HG03432 (cell line): ENCODE data around the gene RABGAP1L.
"Not testable (repeated sequence)": the region's sequence is repeated elsewhere in the genome, so short reads cannot be mapped to it uniquely, and the experiment has no call there.

ENCODE experiments used
- ATAC-seq: cut with Tn5 transposase; IDR thresholded peaks from one replicate; pipeline ENCODE4 v1.9.1; 2021; ENCODE audit warnings: mild to moderate bottlenecking, moderate library complexity; ENCODE audit not compliant: unreplicated experiment

The RABGAP1L gene

GRCh38 chr1:174693539-174693938 lies 534.2 kb downstream of the RABGAP1L start:
- not testable (repeated sequence) for ATAC-seq

- ATAC-seq: no peak
Observed at GRCh38 chr1:174696026-174696821, 536.9 kb downstream of the RABGAP1L start.

- ATAC-seq: no peak
Observed at GRCh38 chr1:174700314-174700713, 541.0 kb downstream of the RABGAP1L start.

- ATAC-seq: no peak
Observed at GRCh38 chr1:174700775-174701174, 541.5 kb downstream of the RABGAP1L start.

GRCh38 chr1:174701565-174701964 lies 542.2 kb downstream of the RABGAP1L start:
- no peak for ATAC-seq

GRCh38 chr1:174702011-174702410 lies 542.7 kb downstream of the RABGAP1L start:
- no peak for ATAC-seq

- ATAC-seq: no peak
Observed at GRCh38 chr1:174703309-174703708, 544.0 kb downstream of the RABGAP1L start.

GRCh38 chr1:174704300-174704699 lies 545.0 kb downstream of the RABGAP1L start:
- ATAC-seq: no peak

- ATAC-seq: no peak
Observed at GRCh38 chr1:174710868-174711845, 551.8 kb downstream of the RABGAP1L start.

- ATAC-seq: not testable (repeated sequence)
Observed at GRCh38 chr1:174711848-174712247, 552.5 kb downstream of the RABGAP1L start.

GRCh38 chr1:174712541-174712940 lies 553.2 kb downstream of the RABGAP1L start:
- no peak for ATAC-seq

- ATAC-seq: no peak
Observed at GRCh38 chr1:174713796-174714195, 554.5 kb downstream of the RABGAP1L start.

- no peak for ATAC-seq
Observed at GRCh38 chr1:174719194-174719593, 559.9 kb downstream of the RABGAP1L start.

GRCh38 chr1:174720618-174721017 lies 561.3 kb downstream of the RABGAP1L start:
- ATAC-seq: no peak

GRCh38 chr1:174721246-174721645 lies 561.9 kb downstream of the RABGAP1L start:
- no peak for ATAC-seq

- ATAC-seq: no peak
Observed at GRCh38 chr1:174723816-174724215, 564.5 kb downstream of the RABGAP1L start.

- ATAC-seq: no peak
Observed at GRCh38 chr1:174724219-174724618, 564.9 kb downstream of the RABGAP1L start.

- no peak for ATAC-seq
Observed at GRCh38 chr1:174726167-174726879, 567.0 kb downstream of the RABGAP1L start.

GRCh38 chr1:174726880-174727585 lies 567.7 kb downstream of the RABGAP1L start:
- ATAC-seq: no peak

- no peak for ATAC-seq
Observed at GRCh38 chr1:174734270-174734669, 575.0 kb downstream of the RABGAP1L start.
